Measurements from ENCODE around the gene INPP5B.
"Not testable (repeated sequence)": the region's sequence is repeated elsewhere in the genome, so short reads cannot be mapped to it uniquely, and the experiment has no call there.

GRCh38 chr1:37910886-37911285 is 36.0 kb downstream of the INPP5B start:
- not testable (repeated sequence) for TF ChIP-seq POLR2A, CTCF (IDR thresholded peaks at IDR 0.05)

All from heart left ventricle (tissue), 13 donors.